Heart right ventricle (tissue), 16 donors: ENCODE data around the gene CHN2. TPM values are rescaled to one million over a fixed set of nuclear protein-coding genes. Genes with fewer than 3 reads are reported as not detected.

Experiments used
- ATAC-seq, 8 donors: fragments of 200-7000 bp; cut with Tn5 transposase; one replicate each; pipeline ENCODE4 v1.9.1; 2020; ENCODE audit warnings: mild to moderate bottlenecking in 8 of 8, moderate library complexity in 8 of 8, moderate number of reproducible peaks in 1 of 8
- DNase-seq, 2 donors: peaks; one replicate each; pipeline ENCODE4 v3.0.0-alpha.2; 2020
- H3K27ac ChIP-seq, 10 donors: fragments of 200-600 bp; sonication (generic) in 2 of 10; one replicate each; pipeline versions ENCODE4 v1.5.0 to v1.8.0; 2020 to 2022; ENCODE audit warnings: mild to moderate bottlenecking in 3 of 10
- H3K27me3 ChIP-seq, 7 donors: fragments of 200-600 bp; one replicate each; pipeline ENCODE4 v1.8.0; 2021 to 2022; ENCODE audit warnings: mild to moderate bottlenecking in 2 of 7
- H3K36me3 ChIP-seq, 9 donors: fragments of 200-600 bp; sonication (generic) in 1 of 9; one replicate each; pipeline versions ENCODE4 v1.5.0 to v1.8.0; 2020 to 2022; ENCODE audit warnings: mild to moderate bottlenecking in 2 of 9
- H3K4me1 ChIP-seq, 9 donors: fragments of 200-600 bp; sonication (generic) in 1 of 9; one replicate each; pipeline versions ENCODE4 v1.5.0 to v1.8.0; 2020 to 2022; ENCODE audit warnings: mild to moderate bottlenecking in 4 of 9
- H3K4me3 ChIP-seq, 10 donors: fragments of 200-600 bp; sonication (generic) in 2 of 10; one replicate each; pipeline versions ENCODE4 v1.5.0 to v1.8.0; 2020 to 2022; ENCODE audit warnings: mild to moderate bottlenecking in 7 of 10, moderate library complexity in 2 of 10
- H3K9me3 ChIP-seq, 11 donors: fragments of 200-600 bp in 10 of 11; sonication (generic) in 2 of 11; one replicate each; pipeline versions ENCODE4 v1.5.0 to v1.8.0; 2013 to 2022; ENCODE audit warnings: mild to moderate bottlenecking in 2 of 11, control low read depth in 1 of 11, moderate library complexity in 1 of 11
- CTCF ChIP-seq, 9 donors: fragments of 200-600 bp; sonication (generic) in 2 of 9; IDR thresholded peaks; one replicate each; pipeline versions ENCODE4 v1.5.0 to v1.8.0; 2021 to 2022; ENCODE audit warnings: antibody characterized with exemption in 9 of 9, mild to moderate bottlenecking in 5 of 9, moderate library complexity in 1 of 9
- WGBS, 2 donors: extraction: QIAGEN DNeasy Blood & Tissue Kit; methylation state at CpG; one replicate each; pipeline ENCODE4 v1.1.7; 2013; ENCODE audit warnings: inconsistent platforms in 1 of 2; 5-methylcytosine and 5-hydroxymethylcytosine counted together
- intact Hi-C, 10 donors: fragments of 100-400 bp; cut with DNase I; formaldehyde crosslinking; loops; one replicate each; pipeline versions ENCODE4 v1.11.1 to v1.14.2; 2022
- polyA plus RNA-seq, 2 donors: library from polyadenylated mRNA; stranded (reverse); fragments of 200-250 nt; gene quantifications; one replicate each; pipeline ENCODE4 v1.2.3, GENCODE V29; 2013
- total RNA-seq, 10 donors: library from RNA; stranded (reverse); fragmentation: NEBNext Ultra II Directional in 3 of 10; extraction: Animal tissue kit (Norgen Biotek cat#: 25700) in 3 of 10; gene quantifications; one replicate each; pipeline versions ENCODE4 v1.2.1 to v1.2.4, GENCODE V29; 2021 to 2023
- donor health status: Arrhythmogenic right ventricular cardiomyopathy.
- donor health status: ischemic (EF 13 %, LVEDD 7.1; RV severe dilation, severe dysfunction).
- donor health status: healthy with polysubstance abuse.
- donor health status: DM: no; HTN: yes; CAD: no.
- donor health status: DM: no; HTN: no; CAD: no.
- donor health status: ischemic (EF 25% LVEDD 6.9; RV normal size, moderate dysfunction).
- donor health status: ischemic (EF 25% LVEDD 5.7; RV mildly dilated, moderate dysfunction).
- donor health status: healthy.
- donor health status: DM: yes; HTN: yes; CAD: no.
- donor health status: Ischemic cardiomyopathy.
- donor health status: ischemic (EF 35%, LVEDD 5.7; RV mildly dilated, moderate dysfunction).
- donor health status: nonischemic (EF 11% LVEDD 7.7; RV severe dilation, severe dysfunction).
- donor health status: DM: yes; HTN: yes; CAD: no.
- donor health status: PGD.
- donor health status: ischemic (EF 29% LVEDD 5.4; RV normal size, mild dysfunction).
- donor health status: nonischemic (EF 23%, LVEDD 6.1; RV moderate dilation, normal function).

CHN2 gene
- total and polyA plus RNA-seq, 12 donors = 5.9 to 54.9 (median 22.6) TPM

GRCh38 chr7:29353810-29354209, 159.2 kb downstream of the CHN2 start:
- intact Hi-C loops = no loop called here
- Histone ChIP-seq H3K4me1 (peaks cover 0 to 5% (median 0%) of the 10 kb centered on the region in 9 donors), H3K36me3 (peaks cover 0 to 14% (median 0%) of the 10 kb centered on the region in 9 donors), H3K27ac (no peak overlapping the region), H3K9me3 (no peaks in the 10 kb centered on the region), H3K4me3 (no peak overlapping the region), H3K27me3 (no peaks in the 10 kb centered on the region)
- no peak for TF ChIP-seq CTCF (IDR thresholded peaks at IDR 0.05)
- WGBS, 2 donors = 62 to 68% methylated on average over 5 of the region's 5 CpGs
- DNase-seq = no peak
- ATAC-seq = no peak

GRCh38 chr7:29354340-29354739, 159.8 kb downstream of the CHN2 start:
- H3K27ac ChIP-seq = no peak overlapping the region
- no peak for ATAC-seq
- intact Hi-C loops = no loop called here
- no peaks in the 10 kb centered on the region for H3K4me1 ChIP-seq
- 79 to 84% methylated on average over 4 of the region's 4 CpGs for WGBS, 2 donors
- peaks cover 0 to 14% (median 0%) of the 10 kb centered on the region in 9 donors for H3K36me3 ChIP-seq
- no peak overlapping the region for H3K4me3 ChIP-seq
- no peak for DNase-seq
- TF ChIP-seq CTCF (IDR thresholded peaks at IDR 0.05) = no peak
- H3K27me3 ChIP-seq = no peaks in the 10 kb centered on the region
- no peaks in the 10 kb centered on the region for H3K9me3 ChIP-seq

- no peak for TF ChIP-seq CTCF (IDR thresholded peaks at IDR 0.05)
- intact Hi-C loops = no loop called here
- ATAC-seq = no peak
Measured at GRCh38 chr7:29355388-29355787, 160.8 kb downstream of the CHN2 start.

GRCh38 chr7:29356631-29357030, 162.1 kb downstream of the CHN2 start:
- intact Hi-C loops = no loop called here
- no peak for DNase-seq
- Histone ChIP-seq H3K36me3 (peaks cover 0 to 18% (median 0%) of the 10 kb centered on the region in 9 donors), H3K4me3 (no peak overlapping the region), H3K27me3 (no peaks in the 10 kb centered on the region), H3K9me3 (no peaks in the 10 kb centered on the region), H3K4me1 (no peaks in the 10 kb centered on the region), H3K27ac (no peak overlapping the region)
- 90 to 94% methylated on average over 9 of the region's 9 CpGs for WGBS, 2 donors
- ATAC-seq = no peak
- no peak for TF ChIP-seq CTCF (IDR thresholded peaks at IDR 0.05)

More at GRCh38 chr7:29355388-29355787, 160.8 kb downstream of the CHN2 start:
- peaks cover 0 to 18% (median 0%) of the 10 kb centered on the region in 9 donors for H3K36me3 ChIP-seq
- no peak overlapping the region for H3K4me3 ChIP-seq
- WGBS, 2 donors = 83 to 88% methylated on average over 7 of the region's 7 CpGs
- no peaks in the 10 kb centered on the region for H3K4me1 ChIP-seq
- no peaks in the 10 kb centered on the region for H3K27me3 ChIP-seq
- no peak overlapping the region for H3K27ac ChIP-seq
- no peak for DNase-seq
- no peaks in the 10 kb centered on the region for H3K9me3 ChIP-seq
